ENCODE measurements around the gene TMEM31. TPM values are rescaled to one million over a fixed set of nuclear protein-coding genes. Genes with fewer than 3 reads are reported as not detected.

Gene TMEM31
- total and polyA plus RNA-seq, 8 donors, result not detected

DNA sequence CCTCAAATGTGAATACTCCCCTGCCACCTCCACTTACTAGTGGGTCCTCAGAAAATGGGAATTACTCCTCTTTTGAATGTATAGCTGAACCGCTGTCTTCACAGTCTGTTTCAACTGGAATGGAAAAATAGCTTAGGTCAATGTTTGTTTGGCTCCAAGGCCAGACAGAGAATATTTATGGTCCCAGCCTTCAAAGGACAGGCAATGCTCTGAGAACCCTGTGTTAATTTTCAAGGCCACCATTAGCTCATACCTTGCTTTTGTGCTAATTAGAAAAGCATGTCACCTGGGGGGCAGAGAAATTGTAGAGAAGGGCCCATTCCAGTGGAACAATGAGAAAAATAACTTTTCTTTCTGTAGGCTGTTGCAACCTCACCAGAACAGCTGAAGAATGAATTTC is 19.6 kb upstream of the TMEM31 start:
- WGBS, 5 donors, result 79 to 89% (median 86%) methylated on average over 1 of the region's 1 CpG
- no peaks in the 10 kb centered on the region for H3K36me3 ChIP-seq
- TF ChIP-seq, protein P1, sequence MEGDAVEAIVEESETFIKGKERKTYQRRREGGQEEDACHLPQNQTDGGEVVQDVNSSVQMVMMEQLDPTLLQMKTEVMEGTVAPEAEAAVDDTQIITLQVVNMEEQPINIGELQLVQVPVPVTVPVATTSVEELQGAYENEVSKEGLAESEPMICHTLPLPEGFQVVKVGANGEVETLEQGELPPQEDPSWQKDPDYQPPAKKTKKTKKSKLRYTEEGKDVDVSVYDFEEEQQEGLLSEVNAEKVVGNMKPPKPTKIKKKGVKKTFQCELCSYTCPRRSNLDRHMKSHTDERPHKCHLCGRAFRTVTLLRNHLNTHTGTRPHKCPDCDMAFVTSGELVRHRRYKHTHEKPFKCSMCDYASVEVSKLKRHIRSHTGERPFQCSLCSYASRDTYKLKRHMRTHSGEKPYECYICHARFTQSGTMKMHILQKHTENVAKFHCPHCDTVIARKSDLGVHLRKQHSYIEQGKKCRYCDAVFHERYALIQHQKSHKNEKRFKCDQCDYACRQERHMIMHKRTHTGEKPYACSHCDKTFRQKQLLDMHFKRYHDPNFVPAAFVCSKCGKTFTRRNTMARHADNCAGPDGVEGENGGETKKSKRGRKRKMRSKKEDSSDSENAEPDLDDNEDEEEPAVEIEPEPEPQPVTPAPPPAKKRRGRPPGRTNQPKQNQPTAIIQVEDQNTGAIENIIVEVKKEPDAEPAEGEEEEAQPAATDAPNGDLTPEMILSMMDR (IDR thresholded peaks at IDR 0.05), result no peak
- TF ChIP-seq POLR2A (IDR thresholded peaks at IDR 0.05) (no peak), EP300 (IDR thresholded peaks at IDR 0.05) (no peak), POLR2AphosphoS5 (IDR thresholded peaks at IDR 0.05) (no peak)
- H3K27me3 ChIP-seq, result peaks cover 0 to 10% (median 0%) of the 10 kb centered on the region in 3 donors
- intact Hi-C loops (cut with DNase I; ENCODE audit: low total_unique reads), result no loop called here
- H3K9me3 ChIP-seq, result no peaks in the 10 kb centered on the region
- H3K4me1 ChIP-seq, result no peaks in the 10 kb centered on the region
- DNase-seq, result no peak
- no peak overlapping the region for H3K27ac ChIP-seq
- H3K4me3 ChIP-seq, result no peak overlapping the region

- intact Hi-C loops (cut with DNase I; ENCODE audit: low total_unique reads), result no loop called here
- Histone ChIP-seq H3K9me3 (no peaks in the 10 kb centered on the region), H3K4me1 (no peaks in the 10 kb centered on the region), H3K27me3 (peaks cover 0 to 13% (median 0%) of the 10 kb centered on the region in 3 donors), H3K4me3 (no peak overlapping the region), H3K27ac (no peak overlapping the region), H3K36me3 (no peaks in the 10 kb centered on the region)
- TF ChIP-seq POLR2AphosphoS5 (IDR thresholded peaks at IDR 0.05) (no peak), POLR2A (IDR thresholded peaks at IDR 0.05) (no peak), EP300 (IDR thresholded peaks at IDR 0.05) (no peak)
- TF ChIP-seq, protein P1 (IDR thresholded peaks at IDR 0.05), result no peak
- DNase-seq, result no peak
Observed at GRCh38 chrX:103697687-103698086, 13.0 kb upstream of the TMEM31 start.

GRCh38 chrX:103699243-103699642 is 11.5 kb upstream of the TMEM31 start:
- 55 to 76% (median 70%) methylated on average over 4 to 5 of the region's 5 CpGs for WGBS, 5 donors
- intact Hi-C loops (cut with DNase I; ENCODE audit: low total_unique reads), result no loop called here
- Histone ChIP-seq H3K4me1 (no peaks in the 10 kb centered on the region), H3K9me3 (no peaks in the 10 kb centered on the region), H3K27ac (no peak overlapping the region), H3K27me3 (peaks cover 0 to 6% (median 0%) of the 10 kb centered on the region in 3 donors), H3K4me3 (no peak overlapping the region), H3K36me3 (no peaks in the 10 kb centered on the region)
- DNase-seq, result no peak
- TF ChIP-seq POLR2A (IDR thresholded peaks at IDR 0.05), result no peak
- TF ChIP-seq, protein P1 (IDR thresholded peaks at IDR 0.05), result no peak

GRCh38 chrX:103704863-103705262 is 5.8 kb upstream of the TMEM31 start:
- WGBS, 5 donors, result 90 to 100% (median 98%) methylated on average over 2 to 3 of the region's 3 CpGs; no CpG with 5 or more reads in 1 of the 5 donors

More at GRCh38 chrX:103704863-103705262, 5.8 kb upstream of the TMEM31 start:
- Histone ChIP-seq H3K4me1 (no peaks in the 10 kb centered on the region), H3K9me3 (no peaks in the 10 kb centered on the region), H3K27ac (no peak overlapping the region), H3K27me3 (peaks cover 0 to 4% (median 0%) of the 10 kb centered on the region in 3 donors), H3K4me3 (no peak overlapping the region), H3K36me3 (no peaks in the 10 kb centered on the region)
- intact Hi-C loops (cut with DNase I; ENCODE audit: low total_unique reads), result no loop called here
- DNase-seq, result no peak
- no peak for TF ChIP-seq POLR2A (IDR thresholded peaks at IDR 0.05)
- TF ChIP-seq EP300 (IDR thresholded peaks at IDR 0.05), result no peak
- TF ChIP-seq, protein P1 (IDR thresholded peaks at IDR 0.05), result no peak
- TF ChIP-seq POLR2AphosphoS5 (IDR thresholded peaks at IDR 0.05), result no peak

All from stomach (tissue), 9 donors.